PFSK-1 (cell line): ENCODE data around the gene MRTFB.

Source experiments
- FOXP2 ChIP-seq: optimal IDR thresholded peaks from 2 replicates; pipeline ENCODE3; 2011; ENCODE audit warnings: borderline replicate concordance, control low read depth, inconsistent platforms; ENCODE audit not compliant: insufficient read depth; ENCODE audit errors: extremely low read length, extremely low read depth
- POLR2AphosphoS5 ChIP-seq: IDR thresholded peaks from 2 replicates; pipeline ENCODE4 v1.6.1; 2012; ENCODE audit warnings: low read depth, mild to moderate bottlenecking, control low read depth, low read length, moderate library complexity
- SIN3A ChIP-seq: IDR thresholded peaks from 2 replicates; pipeline ENCODE4 v1.6.1; 2012; ENCODE audit warnings: mild to moderate bottlenecking, low read length, moderate library complexity, borderline replicate concordance; ENCODE audit not compliant: insufficient read depth
- TAF1 ChIP-seq: IDR thresholded peaks from 2 replicates; pipeline ENCODE4 v1.6.1; 2012; ENCODE audit warnings: low read length, control low read depth, borderline replicate concordance; ENCODE audit not compliant: insufficient read depth
- TF ChIP-seq, protein P1 (sequence below), 2 experiments: IDR thresholded peaks; 2 replicates each; pipeline versions ENCODE4 v1.6.1 to v1.8.0; 2011 to 2012; ENCODE audit warnings: low read depth in 2 of 2, low read length in 2 of 2, control low read depth in 1 of 2, inconsistent platforms in 1 of 2, mild to moderate bottlenecking in 1 of 2, moderate library complexity in 1 of 2; ENCODE audit not compliant: insufficient read depth in 1 of 2

The MRTFB gene

DNA sequence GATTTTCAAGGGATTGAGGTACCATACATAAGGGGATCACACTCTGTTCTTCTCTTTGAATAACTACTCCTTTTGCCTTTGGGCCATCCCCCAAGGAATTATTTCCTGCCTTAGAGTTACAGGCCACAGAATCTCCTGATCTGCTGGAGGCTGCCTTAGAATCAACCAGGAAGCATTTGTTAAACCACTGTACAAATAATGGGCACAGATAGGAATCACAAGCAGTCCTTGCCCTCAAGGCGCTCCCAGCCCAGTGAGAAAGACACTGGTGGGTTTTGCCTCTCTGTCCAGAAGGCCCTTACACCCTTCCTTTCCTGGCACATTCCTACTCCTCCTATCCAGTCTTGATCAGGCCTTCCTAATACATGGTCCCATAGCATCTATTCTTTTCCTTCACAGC lies 45.9 kb downstream of the MRTFB start:
- TF ChIP-seq POLR2AphosphoS5 (no peak), FOXP2 (no peak), SIN3A (no peak), TAF1 (no peak)
- TF ChIP-seq, protein P1, sequence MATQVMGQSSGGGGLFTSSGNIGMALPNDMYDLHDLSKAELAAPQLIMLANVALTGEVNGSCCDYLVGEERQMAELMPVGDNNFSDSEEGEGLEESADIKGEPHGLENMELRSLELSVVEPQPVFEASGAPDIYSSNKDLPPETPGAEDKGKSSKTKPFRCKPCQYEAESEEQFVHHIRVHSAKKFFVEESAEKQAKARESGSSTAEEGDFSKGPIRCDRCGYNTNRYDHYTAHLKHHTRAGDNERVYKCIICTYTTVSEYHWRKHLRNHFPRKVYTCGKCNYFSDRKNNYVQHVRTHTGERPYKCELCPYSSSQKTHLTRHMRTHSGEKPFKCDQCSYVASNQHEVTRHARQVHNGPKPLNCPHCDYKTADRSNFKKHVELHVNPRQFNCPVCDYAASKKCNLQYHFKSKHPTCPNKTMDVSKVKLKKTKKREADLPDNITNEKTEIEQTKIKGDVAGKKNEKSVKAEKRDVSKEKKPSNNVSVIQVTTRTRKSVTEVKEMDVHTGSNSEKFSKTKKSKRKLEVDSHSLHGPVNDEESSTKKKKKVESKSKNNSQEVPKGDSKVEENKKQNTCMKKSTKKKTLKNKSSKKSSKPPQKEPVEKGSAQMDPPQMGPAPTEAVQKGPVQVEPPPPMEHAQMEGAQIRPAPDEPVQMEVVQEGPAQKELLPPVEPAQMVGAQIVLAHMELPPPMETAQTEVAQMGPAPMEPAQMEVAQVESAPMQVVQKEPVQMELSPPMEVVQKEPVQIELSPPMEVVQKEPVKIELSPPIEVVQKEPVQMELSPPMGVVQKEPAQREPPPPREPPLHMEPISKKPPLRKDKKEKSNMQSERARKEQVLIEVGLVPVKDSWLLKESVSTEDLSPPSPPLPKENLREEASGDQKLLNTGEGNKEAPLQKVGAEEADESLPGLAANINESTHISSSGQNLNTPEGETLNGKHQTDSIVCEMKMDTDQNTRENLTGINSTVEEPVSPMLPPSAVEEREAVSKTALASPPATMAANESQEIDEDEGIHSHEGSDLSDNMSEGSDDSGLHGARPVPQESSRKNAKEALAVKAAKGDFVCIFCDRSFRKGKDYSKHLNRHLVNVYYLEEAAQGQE (IDR thresholded peaks at IDR 0.05; ENCODE audit: insufficient read depth in 1 of 2, low read depth in 2 of 2, low read length in 2 of 2) = no peak

DNA sequence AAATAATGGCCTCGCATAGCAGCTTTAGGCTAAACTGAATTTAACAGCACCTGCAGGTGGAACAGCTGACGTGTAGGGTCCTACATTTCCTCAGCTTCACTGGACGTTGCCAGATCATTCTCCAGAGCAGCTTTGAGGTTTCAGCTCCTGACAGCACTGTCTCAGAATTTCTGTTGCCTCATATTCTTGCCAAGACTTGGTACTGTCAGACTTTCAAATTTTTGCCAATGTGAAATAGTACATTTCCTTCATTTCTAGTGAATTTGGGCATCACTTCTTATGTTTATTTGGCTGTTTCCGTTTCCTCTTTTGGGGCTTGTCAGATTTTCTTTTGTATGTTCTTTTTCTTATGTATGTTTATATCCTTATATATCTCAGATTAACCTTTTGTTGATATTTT lies 48.7 kb downstream of the MRTFB start:
- TF ChIP-seq TAF1 = no peak
- TF ChIP-seq POLR2AphosphoS5 = no peak
- TF ChIP-seq SIN3A = no peak
- TF ChIP-seq FOXP2 = no peak
- TF ChIP-seq, protein P1 (IDR thresholded peaks at IDR 0.05; ENCODE audit: insufficient read depth in 1 of 2, low read depth in 2 of 2, low read length in 2 of 2) = no peak

DNA sequence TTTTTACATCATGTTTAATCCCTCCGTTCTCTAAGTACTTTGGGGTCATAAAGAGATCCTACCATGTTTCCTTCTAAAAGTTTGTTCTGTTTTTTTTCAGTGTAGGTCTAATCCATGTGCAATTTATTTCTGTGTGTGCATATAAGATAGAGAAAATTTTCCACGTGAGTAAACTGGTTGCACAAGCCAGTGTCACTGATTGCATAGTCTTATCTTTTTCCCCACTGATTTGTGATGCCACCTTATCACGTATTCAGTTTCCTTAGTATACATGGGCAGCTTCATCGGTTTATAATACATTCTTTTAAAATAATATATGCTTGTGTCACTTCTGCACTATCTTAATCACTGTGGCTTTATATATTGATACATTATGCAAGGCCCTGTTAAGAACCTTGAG lies 49.2 kb downstream of the MRTFB start:
- TF ChIP-seq POLR2AphosphoS5 = no peak
- TF ChIP-seq, protein P1 (IDR thresholded peaks at IDR 0.05; ENCODE audit: insufficient read depth in 1 of 2, low read depth in 2 of 2, low read length in 2 of 2) = no peak
- no peak for TF ChIP-seq TAF1
- no peak for TF ChIP-seq SIN3A
- TF ChIP-seq FOXP2 = no peak

DNA sequence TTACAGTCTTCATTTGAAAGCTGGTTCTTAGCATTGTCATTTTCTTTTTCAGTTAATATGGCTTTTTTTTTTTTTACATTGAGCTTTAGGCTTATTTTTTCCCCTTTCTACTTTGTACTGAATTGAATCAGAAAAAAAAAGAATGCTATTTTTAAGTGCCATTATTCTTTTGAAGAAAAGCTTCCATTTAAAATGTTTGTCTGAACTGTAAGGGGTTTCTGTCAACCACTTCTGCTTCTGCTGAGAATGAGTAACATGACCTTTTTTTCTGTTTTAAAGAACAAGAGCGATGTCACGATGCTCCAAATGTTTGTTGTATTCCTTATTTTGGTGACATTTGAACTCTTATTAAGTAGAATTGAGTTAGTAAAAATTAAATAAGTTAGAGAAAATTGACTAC lies 50.0 kb downstream of the MRTFB start:
- TF ChIP-seq FOXP2 = no peak
- TF ChIP-seq, protein P1 (IDR thresholded peaks at IDR 0.05; ENCODE audit: insufficient read depth in 1 of 2, low read depth in 2 of 2, low read length in 2 of 2) = no peak
- no peak for TF ChIP-seq SIN3A
- no peak for TF ChIP-seq TAF1
- no peak for TF ChIP-seq POLR2AphosphoS5

DNA sequence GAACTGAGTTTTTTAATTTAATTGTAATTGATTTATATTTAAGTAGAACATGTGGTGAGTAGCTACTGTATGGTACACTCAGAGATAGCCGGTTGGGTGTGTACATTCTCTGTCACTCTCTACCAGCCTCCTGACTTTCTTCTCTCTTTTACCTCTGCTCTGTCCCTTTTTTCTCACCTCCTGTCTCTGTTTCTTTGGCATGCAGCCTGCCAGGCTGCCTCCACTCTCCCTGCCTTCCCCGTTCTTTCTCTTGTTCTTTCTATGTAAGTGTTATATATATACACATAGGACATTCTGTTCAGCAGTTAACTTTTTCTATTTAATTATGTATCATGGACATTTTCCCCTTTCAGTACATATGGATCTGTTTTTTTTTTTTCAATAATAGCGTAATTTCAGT lies 50.8 kb downstream of the MRTFB start:
- TF ChIP-seq FOXP2 (no peak), TAF1 (no peak), POLR2AphosphoS5 (no peak), SIN3A (no peak)
- TF ChIP-seq, protein P1 (IDR thresholded peaks at IDR 0.05; ENCODE audit: insufficient read depth in 1 of 2, low read depth in 2 of 2, low read length in 2 of 2) = no peak
